Subcutaneous adipose tissue (tissue), 4 donors: ENCODE data around the gene DAB1. TPM values are rescaled to one million over a fixed set of nuclear protein-coding genes. Genes with fewer than 3 reads are reported as not detected.

ENCODE experiments used
- CTCF ChIP-seq: fragments of 450-650 bp; IDR thresholded peaks from one replicate; pipeline ENCODE4 v1.5.1; 2016; ENCODE audit warnings: low read depth, mild to moderate bottlenecking, control low read depth, antibody characterized with exemption, moderate library complexity
- total RNA-seq, 4 donors: library from RNA; depleted of rRNA; stranded (reverse); fragments of >200 nt; gene quantifications; one replicate each; pipeline ENCODE4 v1.1.0, GENCODE V29; 2016

Gene DAB1
- total RNA-seq, 4 donors from 2014 or later: 0.22 to 0.98 (median 0.45) TPM

DNA sequence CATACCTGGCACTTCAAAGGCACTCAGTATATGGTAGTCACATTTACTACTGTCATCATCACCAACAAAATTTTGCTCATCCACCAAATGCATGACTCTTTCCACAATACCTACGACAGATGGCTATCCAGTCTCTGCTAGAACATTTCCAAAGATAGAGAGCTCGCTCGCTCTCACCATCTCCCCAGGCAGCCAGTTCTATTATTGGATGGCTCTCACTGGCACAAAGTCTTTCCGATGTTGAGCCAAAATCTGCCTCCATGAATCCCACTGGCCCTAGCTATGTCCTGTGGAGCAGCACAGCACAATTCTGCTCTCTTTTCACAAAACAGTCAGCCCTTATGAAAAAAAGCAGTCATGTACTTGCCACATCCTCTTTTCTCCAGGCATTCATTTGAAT, 102.1 kb downstream of the DAB1 start:
- TF ChIP-seq CTCF: no peak

DNA sequence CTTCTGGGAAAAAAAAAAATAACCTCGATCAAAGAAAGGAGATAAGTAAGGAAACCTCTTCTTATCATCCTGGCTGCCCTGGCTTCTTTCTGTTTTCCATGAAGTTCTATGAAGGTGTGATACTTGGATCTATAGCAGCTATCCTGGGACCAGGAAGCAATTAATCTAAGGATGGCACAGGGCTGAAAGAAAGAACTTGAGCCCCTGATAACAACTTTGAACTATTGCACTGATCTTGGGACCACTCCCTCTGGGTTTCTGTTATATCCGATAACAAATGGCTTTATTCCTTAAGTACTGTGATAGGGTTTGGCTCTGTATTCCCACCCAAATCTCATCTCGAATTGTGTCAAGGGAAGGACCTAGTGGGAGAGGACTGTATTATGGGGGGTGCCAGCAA, 104.1 kb downstream of the DAB1 start:
- TF ChIP-seq CTCF: no peak

- no peak for TF ChIP-seq CTCF
Observed at GRCh38 chr1:57319165-57319564, 104.7 kb downstream of the DAB1 start.

DNA sequence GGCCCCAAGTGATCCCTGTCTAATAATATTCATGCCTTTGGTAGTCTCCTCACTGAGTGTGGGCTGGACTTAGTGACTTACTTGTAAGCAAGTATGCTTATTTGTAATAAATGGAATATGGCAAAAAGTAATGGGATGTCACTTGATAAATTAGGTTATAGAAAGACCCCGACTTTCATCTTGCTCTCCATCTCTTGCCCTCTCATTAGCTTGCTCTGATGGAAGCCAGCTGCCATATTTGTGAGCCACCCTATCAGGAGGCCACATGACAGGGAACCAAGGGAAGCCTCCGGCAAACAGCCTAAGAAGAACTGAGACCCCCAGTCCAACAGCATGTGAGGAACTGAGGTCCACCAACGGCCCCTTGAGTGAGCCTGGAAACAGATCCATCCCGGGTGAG, 107.0 kb downstream of the DAB1 start:
- no peak for TF ChIP-seq CTCF

DNA sequence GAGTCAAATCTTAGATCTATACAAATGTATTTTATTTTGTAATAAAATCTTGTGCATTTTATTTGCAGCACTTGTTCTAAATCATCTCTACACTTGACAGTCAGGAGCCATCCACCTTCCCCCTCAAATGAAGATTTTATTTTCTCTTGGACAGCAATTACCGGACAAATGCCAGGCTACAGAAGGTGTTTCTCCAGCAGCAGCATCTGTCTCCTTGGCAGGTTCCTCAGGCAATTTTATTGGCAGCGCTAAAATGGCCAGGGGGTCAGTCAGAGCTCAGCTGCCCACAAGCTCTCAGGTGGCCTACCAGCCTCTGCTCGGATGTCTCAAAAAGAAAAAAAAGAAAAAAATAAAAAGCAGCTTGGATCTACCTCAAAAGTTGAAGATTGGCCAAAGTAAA, 107.6 kb downstream of the DAB1 start:
- TF ChIP-seq CTCF: no peak

- no peak for TF ChIP-seq CTCF
Observed at GRCh38 chr1:57312869-57313268, 111.0 kb downstream of the DAB1 start.

DNA sequence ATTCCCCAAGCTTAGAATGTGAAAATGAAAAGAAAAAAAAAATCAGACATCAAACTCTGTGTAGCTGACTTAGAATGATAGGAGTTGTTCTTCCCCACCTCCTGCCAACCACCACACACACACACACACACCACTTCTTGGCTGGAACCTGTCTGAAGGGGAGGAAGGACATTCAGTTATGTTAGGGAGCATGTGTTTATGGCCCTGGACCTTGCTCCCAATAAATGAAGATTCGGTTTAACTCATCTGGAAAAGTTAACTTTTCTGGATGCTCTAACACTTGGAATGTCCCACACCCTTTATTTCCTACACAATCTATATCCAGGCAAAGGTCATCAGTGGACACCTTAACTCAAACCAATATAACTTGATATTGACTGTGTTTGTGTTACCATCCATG, 112.4 kb downstream of the DAB1 start:
- TF ChIP-seq CTCF: no peak
